COLO829 (cell line): ENCODE measurements around the gene MAMLD1.

Experiments used
- DNase-seq: peaks from one replicate; pipeline ENCODE4 v3.0.0; 2012; ENCODE audit warnings: low spot score

Gene MAMLD1

GRCh38 chrX:150531467-150531866 is 168.3 kb downstream of the MAMLD1 start:
- DNase-seq = no peak

- no peak for DNase-seq
Measured at GRCh38 chrX:150533863-150534262, 170.7 kb downstream of the MAMLD1 start.

GRCh38 chrX:150536455-150537116 is 173.5 kb downstream of the MAMLD1 start:
- DNase-seq = no peak

DNA sequence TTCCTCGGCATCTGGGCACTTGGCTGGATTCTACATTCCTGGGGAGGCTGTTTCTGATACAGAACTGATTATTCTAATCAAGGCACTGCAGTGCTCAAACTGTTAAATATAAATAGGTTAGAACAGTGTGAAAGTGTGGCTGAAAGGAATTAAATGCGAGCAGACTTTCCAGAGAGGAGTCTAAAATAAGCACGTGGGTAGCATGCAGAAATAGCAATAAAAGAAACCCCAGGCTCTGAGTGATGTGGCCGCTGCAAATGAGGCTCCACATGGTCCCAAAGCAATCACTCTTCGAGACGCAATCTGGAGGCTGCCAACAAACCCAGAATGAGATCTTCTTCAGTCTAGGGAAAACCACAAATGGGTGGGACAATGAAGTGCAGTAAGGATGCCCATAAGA is 174.7 kb downstream of the MAMLD1 start:
- DNase-seq = no peak

DNA sequence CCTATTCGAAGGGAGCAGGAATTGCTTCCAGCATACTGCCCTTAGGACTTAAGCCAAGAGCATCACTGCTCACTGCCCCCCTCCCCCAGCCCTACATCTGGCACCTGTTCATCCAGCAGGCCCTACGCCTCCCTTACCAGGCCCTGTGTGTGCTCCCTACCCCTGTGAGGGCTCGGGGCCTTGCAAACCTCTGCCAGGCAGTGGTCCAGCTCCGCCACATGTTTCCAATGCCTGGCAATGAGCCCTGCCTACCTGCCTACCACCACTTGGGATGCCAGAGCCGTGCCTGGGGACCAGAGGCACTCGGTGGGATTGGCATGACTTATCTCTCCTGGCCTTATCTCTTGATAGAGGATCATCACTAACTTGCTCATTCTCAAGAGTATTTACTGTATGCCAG is 177.8 kb downstream of the MAMLD1 start:
- no peak for DNase-seq

- no peak for DNase-seq
Measured at GRCh38 chrX:150542846-150543229, 179.7 kb downstream of the MAMLD1 start.

DNA sequence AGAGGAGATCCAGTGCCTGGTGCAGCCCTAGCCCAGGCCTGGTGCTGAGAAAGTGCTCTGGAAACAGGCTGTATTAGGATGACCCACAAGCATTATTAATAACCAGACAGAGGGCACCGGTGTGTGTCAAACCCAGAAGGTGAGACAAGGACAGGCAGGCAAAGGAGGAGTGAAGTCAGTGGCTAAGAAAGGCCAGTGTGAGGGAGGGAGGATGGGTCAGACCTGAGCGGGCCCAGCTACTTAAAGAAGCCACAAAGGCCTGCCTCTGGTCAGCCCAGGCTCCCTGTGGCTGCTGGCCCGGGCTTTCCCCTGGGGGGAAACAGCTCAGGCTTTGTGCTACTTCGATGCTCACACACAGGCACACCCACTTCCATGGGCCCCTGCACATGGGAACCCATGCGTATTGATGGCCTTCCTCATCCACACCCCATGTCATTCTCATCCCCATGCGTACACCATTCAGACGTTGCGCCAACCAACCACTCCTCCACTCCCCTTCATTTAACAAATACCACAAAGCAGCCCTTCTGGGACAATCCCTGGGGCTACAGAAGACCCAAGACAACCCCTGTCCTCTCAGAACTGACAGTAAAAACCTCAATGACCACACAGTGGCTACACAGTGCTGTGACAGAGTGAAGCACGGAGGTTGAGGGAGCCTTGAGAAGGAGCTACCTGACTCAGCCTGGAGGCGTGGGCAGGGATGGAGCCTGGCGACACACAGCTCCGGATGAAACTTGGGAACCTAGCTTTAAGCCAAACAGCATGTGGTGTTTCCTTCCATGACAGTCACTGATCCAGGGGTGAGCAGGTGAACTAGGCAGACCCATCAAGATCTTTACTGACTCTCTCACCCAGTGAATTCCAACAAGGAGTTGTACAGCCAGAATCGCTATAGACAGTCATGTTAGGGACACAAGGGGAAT is 180.4 kb downstream of the MAMLD1 start:
- DNase-seq = no peak

DNA sequence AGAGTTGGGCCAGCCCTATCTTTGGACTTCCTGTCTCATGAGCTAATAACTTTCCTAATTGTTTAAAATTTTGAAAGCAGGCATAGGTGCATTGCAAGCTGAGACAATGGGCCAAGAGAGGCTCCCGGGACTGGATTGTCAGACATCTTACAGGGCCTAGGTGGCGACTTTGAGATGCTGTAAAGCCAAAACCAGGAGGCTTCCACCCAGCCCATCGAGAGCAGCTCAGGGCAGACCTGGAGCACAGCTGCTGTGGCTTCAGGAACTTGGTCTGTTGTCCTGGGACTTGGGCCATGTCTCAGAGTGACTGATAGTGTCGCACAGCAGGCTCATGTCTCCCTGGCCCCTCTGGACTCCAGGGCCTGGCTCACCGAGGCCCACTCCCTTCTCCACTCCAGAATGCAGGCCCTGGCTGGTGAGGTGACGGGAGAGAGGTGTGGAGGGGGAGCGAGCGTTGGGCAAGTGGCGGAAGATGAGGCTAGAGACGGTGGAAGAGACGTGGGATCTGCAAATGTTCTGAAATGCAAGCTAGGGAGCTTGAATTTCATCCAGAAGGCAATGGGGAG is 181.2 kb downstream of the MAMLD1 start:
- no peak for DNase-seq

DNA sequence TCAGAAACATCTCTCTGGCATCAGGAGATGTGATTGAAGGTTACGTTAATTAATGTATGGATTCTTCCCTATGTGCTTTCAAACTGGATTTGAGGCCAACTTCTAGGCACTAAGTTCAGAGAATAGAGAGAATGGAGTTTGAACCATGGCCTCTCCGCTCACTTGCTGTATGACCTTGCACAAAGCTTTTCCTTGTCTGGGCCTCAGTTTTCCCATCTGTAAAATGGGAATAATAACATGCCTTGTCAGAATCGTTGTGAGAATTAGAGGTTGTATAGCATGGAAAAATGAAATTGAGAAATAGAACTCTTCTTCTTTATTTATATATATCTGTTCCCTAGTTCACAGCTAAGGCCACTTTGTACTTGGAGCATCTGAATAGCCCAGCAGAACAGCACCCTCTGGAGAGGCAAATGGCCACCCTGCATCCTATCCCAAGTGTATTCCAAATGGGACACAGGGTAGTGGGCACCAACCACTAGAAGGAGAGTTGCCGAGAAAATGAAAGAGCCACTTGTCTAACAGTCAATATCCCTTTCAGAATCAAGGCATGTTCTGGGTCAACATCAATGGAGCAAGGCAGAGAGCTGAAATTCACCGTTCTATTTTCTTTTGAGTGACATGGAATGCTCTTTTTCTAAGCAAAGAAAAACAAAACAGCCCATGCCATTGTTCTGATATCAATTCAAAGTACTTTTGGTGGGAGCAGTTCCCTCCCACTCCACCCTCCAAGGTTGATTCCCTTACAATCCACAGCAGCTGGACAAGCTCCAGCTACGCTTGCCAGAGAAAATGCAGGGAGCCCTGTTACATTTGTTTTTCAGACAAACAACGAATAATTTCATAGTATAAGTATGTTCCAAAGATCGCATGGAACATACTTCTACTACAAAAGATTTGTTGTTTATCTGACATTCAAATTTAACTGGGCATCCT is 182.0 kb downstream of the MAMLD1 start:
- DNase-seq = no peak

GRCh38 chrX:150546711-150547153 is 183.6 kb downstream of the MAMLD1 start:
- DNase-seq = no peak

GRCh38 chrX:150547375-150548115 is 184.4 kb downstream of the MAMLD1 start:
- DNase-seq = no peak

GRCh38 chrX:150548251-150548650 is 185.1 kb downstream of the MAMLD1 start:
- DNase-seq = no peak

- no peak for DNase-seq
Measured at GRCh38 chrX:150548684-150549083, 185.6 kb downstream of the MAMLD1 start.

- no peak for DNase-seq
Measured at GRCh38 chrX:150551963-150552362, 188.8 kb downstream of the MAMLD1 start.

DNA sequence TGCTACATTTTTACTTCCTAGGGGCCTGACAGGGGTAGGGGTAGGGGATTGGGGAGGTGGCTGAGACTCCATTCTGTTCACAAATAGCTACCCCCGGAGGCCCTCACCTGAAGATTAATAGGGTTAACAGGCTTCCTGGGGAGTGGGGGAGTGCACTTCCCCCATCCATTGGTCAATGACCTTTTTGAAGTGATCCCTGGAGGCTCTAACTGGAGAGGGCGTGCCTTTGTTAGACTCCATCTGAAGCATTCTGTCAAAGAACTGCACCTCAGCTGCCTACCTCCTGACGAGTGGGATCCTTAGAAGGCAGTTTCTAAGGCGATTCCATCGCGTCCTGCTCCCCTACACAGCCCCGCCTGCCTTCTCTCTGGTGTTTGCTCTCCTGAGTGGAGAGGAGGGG is 195.3 kb downstream of the MAMLD1 start:
- DNase-seq = no peak
